Amniotic epithelial cell (primary cell): ENCODE results near the gene FFAR2.
"Not testable (repeated sequence)": the region's sequence is repeated elsewhere in the genome, so short reads cannot be mapped to it uniquely, and the experiment has no call there.

ENCODE experiments used
- DNase-seq: peaks from one replicate; pipeline ENCODE4 v3.0.0-alpha.2; 2010; ENCODE audit warnings: low read depth

FFAR2 gene

GRCh38 chr19:35455616-35456201 is 7.7 kb downstream of the FFAR2 start:
- no peak for DNase-seq

GRCh38 chr19:35457173-35457572 is 9.1 kb downstream of the FFAR2 start:
- DNase-seq: no peak

- DNase-seq: no peak
Measured at GRCh38 chr19:35458192-35458591, 10.1 kb downstream of the FFAR2 start.

GRCh38 chr19:35458731-35459391 is 10.8 kb downstream of the FFAR2 start:
- DNase-seq: no peak

- DNase-seq: no peak
Measured at GRCh38 chr19:35459414-35460082, 11.5 kb downstream of the FFAR2 start.

GRCh38 chr19:35460608-35461007 is 12.6 kb downstream of the FFAR2 start:
- DNase-seq: no peak

GRCh38 chr19:35461060-35461459 is 13.0 kb downstream of the FFAR2 start:
- no peak for DNase-seq

GRCh38 chr19:35461788-35462187 is 13.7 kb downstream of the FFAR2 start:
- DNase-seq: not testable (repeated sequence)

GRCh38 chr19:35462476-35462953 is 14.5 kb downstream of the FFAR2 start:
- DNase-seq: no peak

GRCh38 chr19:35462956-35463355 is 14.9 kb downstream of the FFAR2 start:
- DNase-seq: not testable (repeated sequence)

- DNase-seq: no peak
Measured at GRCh38 chr19:35466259-35466658, 18.2 kb downstream of the FFAR2 start.

GRCh38 chr19:35468637-35469036 is 20.6 kb downstream of the FFAR2 start:
- DNase-seq: peak; percentile 12

GRCh38 chr19:35470128-35470527 is 22.1 kb downstream of the FFAR2 start:
- no peak for DNase-seq

- DNase-seq: not testable (repeated sequence)
Measured at GRCh38 chr19:35471075-35471474, 23.0 kb downstream of the FFAR2 start.

- no peak for DNase-seq
Measured at GRCh38 chr19:35471946-35472345, 23.9 kb downstream of the FFAR2 start.

GRCh38 chr19:35474104-35474503 is 26.0 kb downstream of the FFAR2 start:
- no peak for DNase-seq

- DNase-seq: not testable (repeated sequence)
Measured at GRCh38 chr19:35474594-35474993, 26.5 kb downstream of the FFAR2 start.

- no peak for DNase-seq
Measured at GRCh38 chr19:35476149-35476548, 28.1 kb downstream of the FFAR2 start.

- DNase-seq: no peak
Measured at GRCh38 chr19:35478794-35479677, 31.0 kb downstream of the FFAR2 start.

- DNase-seq: no peak
Measured at GRCh38 chr19:35483089-35483488, 35.0 kb downstream of the FFAR2 start.

- no peak for DNase-seq
Measured at GRCh38 chr19:35484252-35485036, 36.4 kb downstream of the FFAR2 start.
